HG03354 (cell line): Measurements from ENCODE around the gene MT1E.
A peak's percentile ranks its signal among the peaks of the same experiment; 100 is the strongest.
"Not testable (repeated sequence)": the region's sequence is repeated elsewhere in the genome, so short reads cannot be mapped to it uniquely, and the experiment has no call there.

ENCODE experiments used
- ATAC-seq: cut with Tn5 transposase; IDR thresholded peaks from one replicate; pipeline ENCODE4 v1.9.1; 2021; ENCODE audit warnings: mild to moderate bottlenecking; ENCODE audit not compliant: unreplicated experiment, poor library complexity, severe bottlenecking

Gene MT1E

DNA sequence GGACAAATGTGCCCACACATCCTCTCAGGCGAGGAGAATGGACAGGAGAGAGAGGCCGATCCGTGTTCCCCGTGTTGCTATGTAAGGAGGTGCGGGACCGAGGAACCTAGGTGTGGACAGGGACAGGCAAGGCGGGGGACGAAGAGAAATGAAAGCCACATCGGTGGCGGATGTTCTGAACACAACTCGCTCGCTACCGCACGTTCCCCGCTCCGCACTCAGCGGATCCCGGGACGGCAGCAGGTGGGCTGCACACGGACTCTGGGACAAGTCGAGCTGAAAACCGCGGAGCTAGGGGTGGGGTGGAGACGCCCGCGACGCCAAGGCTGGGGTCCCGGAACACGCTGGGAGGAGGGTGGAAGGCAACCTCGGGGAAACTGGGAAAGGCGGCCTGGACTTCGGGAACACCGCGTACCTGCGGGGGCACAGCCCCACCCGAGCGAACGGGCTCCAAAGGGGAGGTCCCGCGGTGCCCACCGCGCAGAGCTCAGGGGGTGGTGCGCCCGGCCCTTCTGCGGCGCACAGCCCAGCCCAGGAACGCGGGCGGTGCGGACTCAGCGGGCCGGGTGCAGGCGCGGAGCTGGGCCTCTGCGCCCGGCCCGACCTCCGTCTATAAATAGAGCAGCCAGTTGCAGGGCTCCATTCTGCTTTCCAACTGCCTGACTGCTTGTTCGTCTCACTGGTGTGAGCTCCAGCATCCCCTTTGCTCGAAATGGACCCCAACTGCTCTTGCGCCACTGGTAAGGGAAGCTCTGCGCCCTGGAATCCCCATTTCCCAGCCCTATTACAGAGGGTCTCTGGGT lies at the start of gene MT1E:
MT1E (plus strand) TSS at position 642 of the 803 bp plus-strand sequence; CDS start at position 713, 71 bp downstream.
- ATAC-seq = peak; percentile 82

DNA sequence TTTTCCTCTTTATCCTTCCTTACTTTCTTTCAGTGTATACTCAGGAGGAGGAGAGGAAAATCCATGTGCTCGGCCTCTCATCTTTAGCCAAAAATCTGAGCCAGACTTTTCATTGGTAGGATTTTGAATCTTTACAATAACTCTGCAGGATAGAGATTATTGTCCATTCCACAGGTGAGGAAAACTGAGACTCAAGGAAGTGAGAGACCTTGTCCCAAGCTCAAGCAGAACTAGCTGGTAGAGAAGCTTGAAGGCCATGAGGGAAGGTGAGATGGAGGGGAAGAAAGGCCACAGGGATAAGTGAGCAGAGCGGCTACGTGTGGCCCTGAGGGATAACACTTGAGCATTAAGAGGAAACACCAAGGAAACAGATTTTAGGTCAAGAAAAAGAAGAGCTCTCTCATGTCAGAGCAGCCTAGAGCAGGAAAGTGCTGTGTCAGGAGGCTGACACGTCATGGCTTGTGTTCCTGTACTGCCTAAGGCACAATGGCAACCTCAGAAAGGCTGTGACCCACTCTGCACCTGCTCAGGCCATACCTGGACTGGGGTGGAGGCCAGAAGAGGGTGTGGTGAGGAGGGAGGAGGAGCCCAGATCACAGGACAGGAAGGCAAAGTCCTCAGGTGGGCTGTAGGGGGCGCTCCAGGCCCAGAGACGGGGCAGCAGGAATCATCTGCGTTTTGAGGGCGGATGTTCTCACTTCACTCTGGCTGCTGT lies 48.8 kb upstream of the MT1E start:
- ATAC-seq = peak; percentile 94

DNA sequence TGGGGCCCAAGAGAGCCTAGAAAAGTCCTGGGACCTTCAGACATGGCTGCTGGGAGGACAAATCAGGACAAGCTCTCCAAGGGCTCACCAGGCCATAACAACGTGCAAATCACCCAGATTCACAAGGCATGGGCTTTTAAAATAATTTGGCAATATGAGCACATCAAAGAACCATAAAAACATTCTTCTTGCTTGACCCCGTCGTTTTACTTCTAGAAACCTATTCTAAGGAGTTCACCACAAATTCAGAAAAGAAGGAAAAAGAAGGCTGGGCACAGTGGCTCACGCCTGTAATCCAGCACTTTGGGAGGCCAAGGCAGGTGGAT lies 48.3 kb upstream of the MT1E start:
- ATAC-seq = no peak

DNA sequence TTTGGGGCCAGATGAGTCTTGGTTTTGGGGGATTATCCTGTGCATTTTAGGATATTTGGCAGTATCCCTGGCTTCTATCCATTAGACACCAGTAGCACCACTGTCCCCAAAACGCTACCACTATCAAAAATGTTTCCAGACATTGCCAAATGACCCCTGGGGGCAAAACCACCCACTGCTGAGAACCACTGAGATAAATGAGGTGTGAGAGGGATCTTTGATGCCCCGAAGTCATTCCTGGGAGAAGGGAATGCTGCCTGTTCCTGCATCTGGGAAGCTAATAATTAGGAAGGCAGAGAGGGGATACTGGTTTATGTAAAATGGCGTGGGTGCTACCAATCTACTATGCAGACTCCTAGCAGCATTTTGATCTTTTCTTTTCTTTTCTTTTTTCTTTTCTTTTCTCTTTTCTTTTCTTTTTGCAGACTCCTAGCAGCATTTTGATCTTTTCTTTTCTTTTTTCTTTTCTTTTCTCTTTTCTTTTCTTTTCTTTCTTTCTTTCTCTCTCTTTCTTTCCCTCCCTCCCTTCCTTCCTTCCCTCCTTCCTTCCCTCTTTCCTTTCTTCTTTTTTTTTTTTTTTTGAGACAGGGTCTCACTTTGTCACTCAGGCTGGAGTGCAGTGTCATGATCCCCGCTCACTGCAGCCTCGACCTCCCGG lies 45.1 kb upstream of the MT1E start:
- no peak for ATAC-seq

DNA sequence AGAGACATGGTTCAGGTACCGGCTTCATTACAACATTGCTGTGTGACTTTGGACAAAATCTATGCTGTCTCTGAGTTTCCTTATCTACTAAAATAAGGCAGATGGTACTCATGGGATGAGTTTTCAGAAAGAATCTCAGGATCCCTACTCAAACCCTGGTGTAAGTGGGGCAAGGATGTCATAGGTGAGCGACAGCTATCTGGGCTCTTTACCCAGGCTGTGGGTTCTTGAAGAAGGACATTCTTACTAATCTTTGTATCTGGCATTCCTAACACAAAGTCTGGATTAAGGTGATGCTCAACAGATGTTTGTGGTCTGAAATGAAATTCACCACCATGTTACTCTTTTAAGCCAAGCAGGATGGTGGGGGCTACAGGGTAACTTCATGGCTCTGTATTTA lies 42.7 kb upstream of the MT1E start:
- ATAC-seq = not testable (repeated sequence)

DNA sequence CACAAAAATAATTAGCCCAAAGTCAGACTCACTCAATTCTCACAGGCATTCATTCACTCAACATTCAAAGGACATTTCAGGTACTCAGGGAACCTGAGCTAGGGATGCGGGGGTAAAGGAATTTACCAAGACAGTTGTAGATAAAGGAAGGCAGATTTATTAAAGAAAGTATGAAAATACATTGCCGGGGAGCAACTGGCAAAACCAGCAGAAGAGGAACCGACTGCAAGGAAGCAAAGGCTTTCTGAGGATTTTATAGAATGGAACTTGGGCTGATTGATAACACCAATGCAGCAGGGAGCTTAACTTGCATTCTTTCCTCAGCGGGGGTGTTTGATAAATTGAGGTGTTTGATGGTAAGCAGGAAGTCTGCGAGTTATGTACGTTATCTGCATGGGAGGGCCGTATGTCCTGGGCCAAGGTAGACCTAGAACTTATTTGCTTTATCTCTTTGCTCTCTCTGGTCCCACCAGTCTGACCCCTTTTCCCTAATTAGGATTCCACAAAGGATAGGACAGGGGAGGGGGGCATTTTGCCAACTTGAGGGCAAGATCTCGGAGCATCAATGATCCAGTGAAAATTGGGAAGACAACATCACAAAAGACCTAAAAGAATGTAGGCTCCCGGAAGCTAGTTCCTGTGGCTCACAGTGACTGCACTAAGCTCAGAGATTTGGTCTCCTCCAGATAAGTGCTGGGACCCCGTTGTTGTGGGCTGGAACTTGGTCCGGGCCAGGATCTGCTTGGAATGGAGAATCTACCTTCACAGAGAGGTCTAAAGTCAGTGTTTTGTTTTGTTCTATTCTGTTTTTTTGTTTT lies 42.0 kb upstream of the MT1E start:
- ATAC-seq = no peak

DNA sequence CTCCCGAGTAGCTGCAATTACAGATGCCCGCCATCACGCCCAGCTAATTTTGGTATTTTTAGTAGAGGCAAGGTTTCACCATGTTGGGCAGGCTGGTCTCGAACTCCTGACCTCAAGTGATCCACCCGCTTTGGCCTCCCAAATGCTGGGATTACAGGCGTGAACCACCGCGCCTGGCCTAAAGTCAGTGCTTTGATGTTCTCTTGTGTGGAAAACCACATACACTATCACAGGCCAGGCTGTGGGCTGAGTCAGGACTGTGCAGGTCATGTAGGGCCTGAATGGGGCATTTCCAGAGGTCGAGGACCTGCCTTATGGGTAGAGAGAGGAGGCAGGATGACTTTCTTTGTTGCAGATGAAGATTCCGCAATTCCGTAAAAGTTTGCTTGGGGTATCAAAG lies 41.3 kb upstream of the MT1E start:
- ATAC-seq = no peak

DNA sequence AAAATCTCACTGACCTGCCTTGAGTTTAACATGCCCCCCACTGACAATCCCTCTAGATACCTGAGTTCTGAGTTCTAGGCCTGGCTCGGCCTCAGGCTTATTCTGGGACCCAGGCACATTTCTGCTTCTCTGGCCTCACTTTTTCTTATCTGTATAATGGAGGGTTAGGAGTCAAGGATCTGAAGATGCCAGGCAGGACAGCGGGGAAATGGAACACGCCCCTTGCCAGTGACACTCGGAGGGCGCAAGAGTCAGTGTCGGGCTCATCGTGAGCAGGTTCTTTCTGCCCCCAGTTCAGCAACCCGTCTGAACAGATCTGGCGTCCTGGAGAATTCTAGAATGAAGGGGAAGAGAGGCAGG lies 36.8 kb upstream of the MT1E start:
- no peak for ATAC-seq

DNA sequence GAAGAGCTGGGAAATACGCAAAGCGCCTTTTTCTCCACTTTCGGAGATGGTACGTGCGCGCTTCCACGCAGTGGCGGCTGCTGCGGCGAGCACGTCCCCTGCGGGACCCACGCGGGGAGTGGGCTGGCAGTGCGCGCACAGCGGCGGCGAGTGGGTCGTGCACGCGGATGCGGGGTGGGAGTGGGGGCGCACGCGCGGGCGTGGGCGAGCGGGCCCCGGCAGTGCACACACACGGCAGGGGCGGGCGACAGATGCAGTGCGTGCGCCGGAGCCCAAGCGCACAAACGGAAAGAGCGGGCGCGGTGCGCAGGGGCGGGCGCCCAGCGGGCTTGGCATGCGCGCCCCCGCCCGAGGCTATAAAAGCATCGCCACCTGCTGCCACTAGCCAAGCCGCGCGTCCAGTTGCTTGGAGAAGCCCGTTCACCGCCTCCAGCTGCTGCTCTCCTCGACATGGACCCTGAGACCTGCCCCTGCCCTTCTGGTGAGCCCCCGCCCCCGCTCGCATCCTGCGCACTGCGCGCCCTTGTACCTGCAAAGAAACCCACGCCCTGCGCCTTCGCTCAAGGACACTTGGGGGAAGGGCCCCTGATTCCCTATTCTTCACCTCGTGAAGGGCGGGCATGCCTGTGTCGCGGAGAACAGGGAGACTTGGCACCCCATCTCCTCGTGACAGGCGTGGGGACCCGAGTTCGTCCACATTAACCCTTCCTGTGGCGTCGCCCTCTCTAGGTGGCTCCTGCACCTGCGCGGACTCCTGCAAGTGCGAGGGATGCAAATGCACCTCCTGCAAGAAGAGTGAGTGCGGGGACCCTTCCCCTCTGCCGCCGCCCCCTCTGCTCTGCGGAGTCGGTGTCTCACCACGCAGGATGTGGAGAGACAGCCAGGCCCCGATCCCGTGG lies 36.2 kb upstream of the MT1E start, which contains the start of gene MT3:
MT3 (plus strand) TSS at position 388 of the 899 bp plus-strand sequence; CDS start at position 451, 63 bp downstream.
- ATAC-seq = no peak

DNA sequence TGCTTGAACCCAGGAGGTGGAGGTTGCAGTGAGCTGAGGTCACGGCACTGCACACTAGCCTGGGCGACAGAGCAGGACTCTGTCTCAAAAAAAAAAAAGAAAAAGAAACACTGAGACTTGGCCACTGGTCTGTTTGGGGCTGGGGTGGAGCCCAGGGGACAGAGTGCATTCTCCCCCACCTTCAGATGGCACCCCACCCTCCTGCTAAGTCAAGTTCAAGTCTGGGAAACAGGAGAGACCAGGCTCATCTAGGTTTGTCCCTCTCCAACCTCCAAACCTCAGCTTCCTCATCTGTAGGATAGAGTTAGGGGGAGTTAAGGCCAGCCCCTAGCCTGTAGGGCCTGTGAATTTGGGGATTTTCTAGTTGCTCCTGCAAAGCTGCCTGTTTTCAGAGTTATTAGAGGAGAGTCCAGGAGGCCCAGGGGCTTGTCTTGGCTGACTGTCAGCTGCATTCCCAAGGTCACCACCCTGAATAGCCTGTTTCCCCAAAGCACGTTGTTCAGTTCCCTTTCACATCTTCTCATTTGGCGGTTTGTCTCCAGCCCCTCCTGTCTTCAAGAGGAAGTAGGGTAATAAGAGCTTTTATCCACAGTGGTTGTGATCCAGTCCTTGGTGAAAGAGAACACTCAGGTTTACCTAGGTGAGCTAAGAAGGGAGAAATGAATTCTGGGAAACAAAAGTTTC lies 34.1 kb upstream of the MT1E start:
- ATAC-seq = no peak

DNA sequence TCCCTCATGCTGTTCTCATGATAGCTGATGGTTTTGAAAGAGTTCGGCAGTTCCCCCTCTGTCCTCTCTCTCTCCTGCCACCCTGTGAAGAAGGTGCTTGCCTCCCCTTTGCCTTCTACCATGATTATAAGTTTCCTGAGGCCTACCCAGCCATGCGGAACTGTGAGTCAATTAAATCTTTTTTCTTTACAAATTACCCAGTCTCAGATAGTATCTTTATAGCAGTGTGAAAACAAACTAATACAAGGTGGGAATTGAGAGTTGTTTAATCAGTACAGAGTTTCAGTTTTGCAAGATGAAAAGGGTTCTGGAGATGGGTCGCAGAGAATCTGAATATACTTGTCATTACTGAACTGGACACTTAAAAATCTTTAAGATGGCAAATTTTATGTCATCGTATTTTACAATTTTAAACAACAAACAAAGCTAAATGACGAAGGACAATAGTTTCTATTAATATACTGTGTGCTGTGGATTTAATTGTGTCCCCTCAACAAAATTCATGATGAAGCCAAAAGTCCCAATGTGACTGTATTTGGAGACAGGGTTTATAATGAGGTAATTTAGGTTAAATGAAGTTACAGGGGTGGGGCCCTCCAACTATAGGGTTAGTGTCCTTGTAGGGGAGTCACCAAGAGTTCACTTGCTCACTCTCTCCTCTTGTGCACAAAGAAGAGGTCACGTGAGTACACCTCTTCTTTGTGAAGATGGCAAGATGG lies 31.8 kb upstream of the MT1E start:
- no peak for ATAC-seq

DNA sequence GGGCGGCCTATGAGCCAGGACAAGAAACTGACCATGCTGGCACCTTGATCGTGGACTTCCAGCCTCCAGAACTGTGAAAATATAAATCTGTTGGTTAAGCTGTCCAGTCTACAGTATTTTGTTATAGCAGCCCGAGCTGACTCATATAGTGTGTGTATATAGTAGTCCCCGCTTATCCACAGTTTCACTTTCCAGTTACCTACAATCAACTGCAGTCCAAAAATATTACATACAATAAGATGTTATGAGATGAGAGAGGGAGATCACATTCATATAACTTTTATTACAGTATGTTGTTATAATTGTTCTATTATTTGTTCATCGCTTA lies 31.3 kb upstream of the MT1E start:
- no peak for ATAC-seq

DNA sequence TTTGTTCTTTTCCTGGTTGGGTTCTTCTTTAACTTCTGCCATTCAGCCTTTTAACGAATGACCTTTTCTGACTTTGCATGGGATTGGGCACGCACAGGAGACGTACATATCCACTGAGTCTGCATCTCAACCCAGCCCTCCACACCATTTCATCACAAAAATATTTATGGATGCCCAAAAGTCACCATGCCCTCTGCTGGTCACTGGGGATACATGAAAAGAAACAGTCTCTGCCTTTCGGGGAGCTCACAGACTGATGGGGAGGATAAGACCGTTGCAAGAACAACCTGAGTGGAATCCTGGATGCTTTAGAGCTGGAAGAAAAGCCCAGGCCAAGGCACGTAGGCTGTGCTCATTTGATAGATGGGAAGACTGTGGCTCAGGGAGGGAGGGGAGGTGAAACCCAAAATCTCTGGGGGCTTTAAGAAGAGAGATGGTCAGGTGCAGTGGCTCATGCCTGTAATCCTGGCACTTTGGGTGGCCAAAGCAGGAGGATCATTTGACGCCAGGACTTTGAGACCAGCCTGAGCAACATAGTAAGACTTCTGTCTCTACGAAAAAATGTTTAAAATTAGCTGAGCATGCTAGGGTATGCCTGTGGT lies 25.1 kb upstream of the MT1E start:
- ATAC-seq = no peak

DNA sequence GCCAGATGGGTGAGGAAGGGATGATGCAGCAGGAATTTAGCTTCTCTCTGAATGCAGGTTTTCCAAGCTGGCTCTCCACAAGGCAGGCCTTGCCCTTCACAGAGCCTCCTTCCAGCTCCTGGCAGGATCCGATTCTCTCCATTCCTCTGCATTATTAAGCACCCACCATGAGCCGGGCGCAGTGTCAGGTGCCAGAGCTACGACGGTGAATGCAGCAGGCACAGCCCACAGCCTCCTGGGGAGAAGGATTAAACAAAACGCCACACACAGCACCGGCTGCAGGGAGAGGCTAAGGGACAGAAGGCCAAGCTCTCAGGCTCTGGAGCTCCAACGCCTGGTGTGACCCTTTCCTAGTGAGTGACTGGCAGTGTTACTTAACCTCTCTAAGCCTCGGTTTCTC lies 24.3 kb upstream of the MT1E start:
- no peak for ATAC-seq

DNA sequence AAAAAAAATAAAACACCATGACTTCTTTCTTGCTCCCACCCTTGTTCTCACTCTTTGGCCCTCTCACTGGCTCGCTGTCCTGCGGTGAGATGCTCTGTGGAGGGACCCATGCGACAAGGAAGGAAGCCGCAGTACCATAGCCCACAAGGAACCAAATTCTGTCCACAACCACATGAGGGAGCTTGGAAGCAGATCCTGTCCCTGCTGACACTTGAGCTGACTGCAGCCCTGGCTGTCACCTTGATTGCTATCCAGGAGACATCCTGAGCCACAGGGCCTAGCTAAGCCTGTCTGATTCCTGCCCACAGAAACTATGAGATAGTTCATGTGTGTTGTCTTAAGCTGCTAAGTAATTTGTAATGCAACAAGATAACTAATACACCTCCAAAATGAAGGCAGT lies 22.0 kb upstream of the MT1E start:
- no peak for ATAC-seq

DNA sequence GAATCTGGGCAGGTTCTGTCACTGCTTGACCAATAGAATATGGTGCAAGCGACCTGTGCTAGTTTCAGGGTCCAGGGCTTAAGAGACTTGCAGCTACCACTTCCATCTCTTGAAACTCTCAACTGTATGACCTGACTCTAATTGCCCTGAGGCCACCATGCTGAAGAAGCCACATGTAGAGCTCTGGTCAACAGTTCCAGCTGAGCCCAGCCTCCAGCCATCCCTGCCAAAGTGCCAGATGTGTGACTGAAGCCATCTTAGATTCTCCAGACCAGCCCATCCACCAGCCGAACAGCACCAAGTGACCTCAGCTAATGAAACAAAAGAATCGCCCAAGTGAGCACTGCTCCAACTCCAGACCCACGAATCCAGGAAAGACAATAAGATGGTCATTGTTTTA lies 20.6 kb upstream of the MT1E start:
- ATAC-seq = no peak

DNA sequence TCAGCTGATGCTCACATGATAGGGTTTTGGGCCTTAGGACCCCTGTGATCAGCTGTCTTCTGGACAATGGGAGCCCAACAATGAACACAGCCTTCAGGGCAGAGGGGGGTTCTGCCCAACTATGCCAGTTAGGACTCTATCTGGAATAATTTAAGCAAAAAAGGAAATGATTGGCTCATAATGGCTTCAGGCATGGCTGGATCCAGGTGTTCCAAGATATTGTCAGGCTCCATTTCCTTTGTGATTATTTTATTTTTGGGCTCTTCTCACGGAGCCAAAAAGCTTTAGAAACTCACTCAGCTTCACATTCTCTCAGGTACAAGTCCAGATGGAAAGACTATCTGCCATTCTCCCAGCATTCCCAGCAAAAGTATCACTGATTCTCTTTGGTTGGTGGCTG lies 20.1 kb upstream of the MT1E start:
- ATAC-seq = no peak

DNA sequence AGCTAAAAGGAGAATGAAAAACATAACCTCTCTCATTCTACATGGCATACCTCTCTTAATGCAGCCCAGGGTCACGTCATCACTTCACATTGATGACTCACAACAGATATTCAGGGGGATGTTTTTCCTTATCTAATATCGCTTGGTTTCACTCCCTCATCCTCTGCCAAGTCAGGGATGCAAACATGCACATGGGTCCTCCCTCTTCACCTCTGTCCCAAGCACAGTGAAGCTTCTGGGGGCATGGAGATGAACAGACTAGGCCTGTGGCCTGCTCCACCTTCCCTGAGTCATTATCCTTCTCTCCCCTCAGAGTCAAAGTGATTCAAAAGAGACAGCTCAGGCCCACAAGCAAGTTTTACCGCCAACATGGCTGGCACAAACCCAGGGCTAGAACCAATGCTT lies 19.5 kb upstream of the MT1E start:
- ATAC-seq = no peak
